ENCODE measurements around the gene RNF144A. TPM values are rescaled to one million over a fixed set of nuclear protein-coding genes. Genes with fewer than 3 reads are reported as not detected.

Gene RNF144A
- total RNA-seq, 1 experiment from 2014 or later = 13.6 TPM

GRCh38 chr2:6917761-6918421 lies 679 bp downstream of the RNF144A start:
- peaks cover 40% of the 10 kb centered on the region for H3K4me1 Mint-ChIP-seq
- POLR2A ChIA-PET = interaction anchor here (0.6 kb wide), 1 partner anchor 96 kb away, joined by 3 read pairs; no protein-coding TSS in a partner anchor

GRCh38 chr2:6919901-6920742 lies 2.9 kb downstream of the RNF144A start:
- Mint-ChIP-seq H3K4me1 (peaks cover 40% of the 10 kb centered on the region), H3K9me3 (no peaks in the 10 kb centered on the region), H3K27me3 (ENCODE audit: low read depth) (peaks cover 25% of the 10 kb centered on the region), H3K4me3 (no peak overlapping the region), H3K27ac (no peak overlapping the region), H3K36me3 (no peaks in the 10 kb centered on the region)
- DNase-seq (ENCODE audit: low spot score) (no peak), ATAC-seq (no peak)
- TF ChIP-seq ZNF219 (CRISPR knock-in tag; IDR thresholded peaks at IDR 0.05; ENCODE audit: borderline replicate concordance) (no peak), PRDM15 (CRISPR knock-in tag; IDR thresholded peaks at IDR 0.05) (peak; percentile 31; the same call in 1 of the 2 replicates)
- CTCF ChIA-PET = no interaction called here
- POLR2A ChIA-PET = no interaction called here

More at GRCh38 chr2:6917761-6918421, 679 bp downstream of the RNF144A start:
- TF ChIP-seq ZNF121 (CRISPR knock-in tag; IDR thresholded peaks at IDR 0.05) = no peak
- TF ChIP-seq FOXP4 (CRISPR knock-in tag; IDR thresholded peaks at IDR 0.05) = 0 out of 2 replicates have a peak, but pooled peaks have one; percentile 47
- TF ChIP-seq TEAD4 (CRISPR knock-in tag; IDR thresholded peaks at IDR 0.05) = no peak
- TF ChIP-seq, protein P1, sequence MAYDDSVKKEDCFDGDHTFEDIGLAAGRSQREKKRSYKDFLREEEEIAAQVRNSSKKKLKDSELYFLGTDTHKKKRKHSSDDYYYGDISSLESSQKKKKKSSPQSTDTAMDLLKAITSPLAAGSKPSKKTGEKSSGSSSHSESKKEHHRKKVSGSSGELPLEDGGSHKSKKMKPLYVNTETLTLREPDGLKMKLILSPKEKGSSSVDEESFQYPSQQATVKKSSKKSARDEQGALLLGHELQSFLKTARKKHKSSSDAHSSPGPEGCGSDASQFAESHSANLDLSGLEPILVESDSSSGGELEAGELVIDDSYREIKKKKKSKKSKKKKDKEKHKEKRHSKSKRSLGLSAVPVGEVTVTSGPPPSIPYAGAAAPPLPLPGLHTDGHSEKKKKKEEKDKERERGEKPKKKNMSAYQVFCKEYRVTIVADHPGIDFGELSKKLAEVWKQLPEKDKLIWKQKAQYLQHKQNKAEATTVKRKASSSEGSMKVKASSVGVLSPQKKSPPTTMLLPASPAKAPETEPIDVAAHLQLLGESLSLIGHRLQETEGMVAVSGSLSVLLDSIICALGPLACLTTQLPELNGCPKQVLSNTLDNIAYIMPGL (CRISPR knock-in tag; IDR thresholded peaks at IDR 0.05) = 0 out of 2 replicates have a peak, but pooled peaks have one; percentile 9
- Mint-ChIP-seq H3K9me3 (no peaks in the 10 kb centered on the region), H3K27ac (no peak overlapping the region), H3K36me3 (no peaks in the 10 kb centered on the region), H3K4me3 (peak overlapping the region; percentile 67), H3K27me3 (ENCODE audit: low read depth) (peaks cover 28% of the 10 kb centered on the region)
- CTCF ChIA-PET = interaction anchor here (0.6 to 2.0 kb wide), 7 partner anchors 11 to 117 kb away, joined by 3 to 9 read pairs (median 3); partner anchors contain the start of gene CMPK2
- peak; percentile 25 for ATAC-seq
- DNase-seq (ENCODE audit: low spot score) = no peak

GRCh38 chr2:6920743-6921064 lies 3.5 kb downstream of the RNF144A start:
- DNase-seq (ENCODE audit: low spot score) = no peak
- peaks cover 24% of the 10 kb centered on the region for H3K27me3 Mint-ChIP-seq (ENCODE audit: low read depth)
- H3K9me3 Mint-ChIP-seq = no peaks in the 10 kb centered on the region
- TF ChIP-seq ZNF396 (CRISPR knock-in tag; IDR thresholded peaks at IDR 0.05; ENCODE audit: borderline replicate concordance) (no peak), FOXP1 (CRISPR knock-in tag; IDR thresholded peaks at IDR 0.05; ENCODE audit: borderline replicate concordance) (no peak), MYBL2 (CRISPR knock-in tag; IDR thresholded peaks at IDR 0.05) (no peak), STAT6 (CRISPR knock-in tag; conservative IDR thresholded peaks at IDR 0.05; ENCODE audit: low read depth) (no peak), TCF7 (CRISPR knock-in tag; IDR thresholded peaks at IDR 0.05; ENCODE audit: low read depth) (no peak), ZNF138 (CRISPR knock-in tag; conservative IDR thresholded peaks at IDR 0.05) (no peak), ZSCAN18 (CRISPR knock-in tag; IDR thresholded peaks at IDR 0.05) (no peak), USF2 (CRISPR knock-in tag; IDR thresholded peaks at IDR 0.05) (no peak)
- ChIA-PET CTCF (no interaction called here), POLR2A (no interaction called here)
- no peaks in the 10 kb centered on the region for H3K36me3 Mint-ChIP-seq
- peaks cover 34% of the 10 kb centered on the region for H3K4me1 Mint-ChIP-seq
- no peak overlapping the region for H3K27ac Mint-ChIP-seq
- no peak for ATAC-seq
- H3K4me3 Mint-ChIP-seq = no peak overlapping the region
